HG03575 (cell line): ENCODE measurements around the gene ERVW-1.

Source experiments
- ATAC-seq: cut with Tn5 transposase; IDR thresholded peaks from one replicate; pipeline ENCODE4 v1.9.1; 2021; ENCODE audit not compliant: unreplicated experiment, insufficient number of reproducible peaks, low FRiP score; ENCODE audit errors: extremely low read depth

Gene ERVW-1

GRCh38 chr7:92436612-92437445 is 40.9 kb downstream of the ERVW-1 start:
- ATAC-seq = no peak

GRCh38 chr7:92435542-92435941 is 42.2 kb downstream of the ERVW-1 start:
- ATAC-seq = no peak

- no peak for ATAC-seq
Measured at GRCh38 chr7:92433019-92433418, 44.7 kb downstream of the ERVW-1 start.

GRCh38 chr7:92432299-92432946 is 45.3 kb downstream of the ERVW-1 start:
- no peak for ATAC-seq

GRCh38 chr7:92427193-92427592 is 50.6 kb downstream of the ERVW-1 start:
- ATAC-seq = no peak

- ATAC-seq = no peak
Measured at GRCh38 chr7:92425311-92425947, 52.3 kb downstream of the ERVW-1 start.

GRCh38 chr7:92423710-92424131 is 54.0 kb downstream of the ERVW-1 start:
- no peak for ATAC-seq

GRCh38 chr7:92422926-92423325 is 54.8 kb downstream of the ERVW-1 start:
- no peak for ATAC-seq

GRCh38 chr7:92421676-92422435 is 55.9 kb downstream of the ERVW-1 start:
- no peak for ATAC-seq
